Keratinocyte (primary cell): ENCODE measurements around the gene LACTB. TPM values are rescaled to one million over a fixed set of nuclear protein-coding genes. Genes with fewer than 3 reads are reported as not detected.

Experiments used
- DNase-seq: peaks from one replicate; pipeline ENCODE4 v3.0.0-alpha.2; 2011; ENCODE audit warnings: low read depth, missing footprints, low spot score
- FAIRE-seq: peaks from 2 replicates; lab custom pipeline; 2011; peaks lifted over from hg19 to GRCh38; lab: Jason Lieb, UNC
- H2AFZ ChIP-seq: 2 replicates; pipeline ENCODE4 v1.6.0; 2012; ENCODE audit warnings: low read length, control low read depth, inconsistent platforms; ENCODE audit not compliant: control insufficient read depth
- H3K27ac ChIP-seq: 2 replicates; pipeline ENCODE4 v1.5.1; 2011; ENCODE audit warnings: low read length; ENCODE audit not compliant: control insufficient read depth, insufficient read depth
- H3K27me3 ChIP-seq: 3 replicates; pipeline ENCODE4 v1.6.0; 2011; ENCODE audit warnings: low read length; ENCODE audit not compliant: control insufficient read depth, insufficient read depth; ENCODE audit errors: extremely low read depth
- H3K36me3 ChIP-seq, 2 experiments: 2 replicates in 1 of 2; 3 replicates in 1 of 2; pipeline ENCODE4 v1.5.1; 2011; ENCODE audit warnings: low read length in 2 of 2, mild to moderate bottlenecking in 1 of 2; ENCODE audit not compliant: control insufficient read depth in 2 of 2, insufficient read depth in 2 of 2; ENCODE audit errors: extremely low read depth in 1 of 2
- H3K4me1 ChIP-seq: 3 replicates; pipeline ENCODE4 v1.5.1; 2011; ENCODE audit warnings: low read length; ENCODE audit not compliant: control insufficient read depth, insufficient read depth; ENCODE audit errors: extremely low read depth
- H3K4me2 ChIP-seq: 3 replicates; pipeline ENCODE4 v1.6.0; 2011; ENCODE audit warnings: low read depth, low read length; ENCODE audit not compliant: control insufficient read depth, insufficient read depth; ENCODE audit errors: extremely low read depth
- H3K4me3 ChIP-seq, 3 experiments: fragments of 200-600 bp in 1 of 3; sonication (generic) in 1 of 3; 2 replicates in 2 of 3; 3 replicates in 1 of 3; pipeline ENCODE4 v1.5.1; 2011 to 2016; ENCODE audit warnings: low read length in 3 of 3, mild to moderate bottlenecking in 3 of 3, control low read depth in 2 of 3, inconsistent platforms in 1 of 3, low read depth in 1 of 3, mixed read lengths in 1 of 3, mixed run types in 1 of 3, moderate library complexity in 1 of 3; ENCODE audit not compliant: control insufficient read depth in 2 of 3, insufficient read depth in 2 of 3; ENCODE audit errors: extremely low read depth in 1 of 3
- H3K79me2 ChIP-seq: 2 replicates; pipeline ENCODE4 v1.6.0; 2012; ENCODE audit warnings: low read length; ENCODE audit not compliant: control insufficient read depth, insufficient read depth
- H3K9ac ChIP-seq: 3 replicates; pipeline ENCODE4 v1.6.0; 2011; ENCODE audit warnings: low read length; ENCODE audit not compliant: control insufficient read depth, insufficient read depth; ENCODE audit errors: extremely low read depth
- H3K9me1 ChIP-seq: 3 replicates; pipeline ENCODE4 v1.6.0; 2011; ENCODE audit warnings: low read length; ENCODE audit not compliant: control insufficient read depth, insufficient read depth; ENCODE audit errors: extremely low read depth
- H3K9me3 ChIP-seq: 2 replicates; pipeline ENCODE4 v1.5.1; 2012; ENCODE audit warnings: low read depth, low read length; ENCODE audit not compliant: control insufficient read depth
- H4K20me1 ChIP-seq: 3 replicates; pipeline ENCODE4 v1.6.0; 2011; ENCODE audit warnings: low read length; ENCODE audit not compliant: control insufficient read depth, insufficient read depth; ENCODE audit errors: extremely low read depth
- CTCF ChIP-seq, 3 experiments: IDR thresholded peaks in 1 of 3; conservative IDR thresholded peaks in 1 of 3; optimal IDR thresholded peaks in 1 of 3; 2 replicates in 2 of 3; 3 replicates in 1 of 3; pipeline versions ENCODE3 to v1.5.1; 2011; ENCODE audit warnings: low read length in 3 of 3, mild to moderate bottlenecking in 3 of 3, moderate library complexity in 2 of 3, control low read depth in 1 of 3, inconsistent platforms in 1 of 3; ENCODE audit not compliant: insufficient read depth in 2 of 3; ENCODE audit errors: extremely low read depth in 1 of 3
- EZH2 ChIP-seq: IDR thresholded peaks from one replicate; pipeline ENCODE4 v1.6.1; 2012; ENCODE audit warnings: inconsistent platforms, mild to moderate bottlenecking, low read length, moderate library complexity
- dilution Hi-C: fragments of 300-500 bp; cut with MboI; formaldehyde crosslinking; loops from one replicate; pipeline ENCODE4 v1.7.0; 2020; ENCODE audit warnings: low sequenced_read_pairs; ENCODE audit not compliant: extremely low pct_ligation_motif_present
- polyA plus RNA-seq, 5 experiments: library from polyadenylated mRNA; depleted of rRNA in 3 of 5; stranded (reverse) in 3 of 5; stranded (forward) in 1 of 5; unstranded in 1 of 5; fragments of >200 nt; gene quantifications; 1 replicate in 1 of 5; 2 replicates in 3 of 5; 3 replicates in 1 of 5; pipeline versions ENCODE4 v1.2.1 to v1.2.3, GENCODE V29; 2011 to 2012; ENCODE audit warnings: missing spikeins in 2 of 5, low read depth in 1 of 5, low replicate concordance in 1 of 5

LACTB gene
- polyA plus RNA-seq, 1 donor (not counting 4 experiments of a cell fraction or from before 2014, with no cell fraction given): 27.4 TPM

GRCh38 chr15:63107895-63108546 is 13.6 kb upstream of the LACTB start:
- DNase-seq: no peak
- no peaks in the 10 kb centered on the region for H4K20me1 ChIP-seq
- no peak overlapping the region for H3K9ac ChIP-seq
- H2AFZ ChIP-seq: no peak overlapping the region
- no peaks in the 10 kb centered on the region for H3K27me3 ChIP-seq
- H3K9me3 ChIP-seq: no peaks in the 10 kb centered on the region
- FAIRE-seq: no peak
- no peaks in the 10 kb centered on the region for H3K36me3 ChIP-seq
- no peak overlapping the region for H3K4me2 ChIP-seq
- TF ChIP-seq EZH2 (no peak), CTCF (optimal IDR thresholded peaks at IDR 0.05 in 1 of 3, IDR thresholded peaks at IDR 0.05 in 1 of 3, conservative IDR thresholded peaks at IDR 0.05 in 1 of 3; ENCODE audit: extremely low read depth in 1 of 3, insufficient read depth in 2 of 3, low read length in 3 of 3) (no peak)
- dilution Hi-C loops: no loop called here
- no peaks in the 10 kb centered on the region for H3K79me2 ChIP-seq
- H3K4me1 ChIP-seq: no peaks in the 10 kb centered on the region
- no peaks in the 10 kb centered on the region for H3K9me1 ChIP-seq
- no peak overlapping the region for H3K4me3 ChIP-seq
- H3K27ac ChIP-seq: no peak overlapping the region

DNA sequence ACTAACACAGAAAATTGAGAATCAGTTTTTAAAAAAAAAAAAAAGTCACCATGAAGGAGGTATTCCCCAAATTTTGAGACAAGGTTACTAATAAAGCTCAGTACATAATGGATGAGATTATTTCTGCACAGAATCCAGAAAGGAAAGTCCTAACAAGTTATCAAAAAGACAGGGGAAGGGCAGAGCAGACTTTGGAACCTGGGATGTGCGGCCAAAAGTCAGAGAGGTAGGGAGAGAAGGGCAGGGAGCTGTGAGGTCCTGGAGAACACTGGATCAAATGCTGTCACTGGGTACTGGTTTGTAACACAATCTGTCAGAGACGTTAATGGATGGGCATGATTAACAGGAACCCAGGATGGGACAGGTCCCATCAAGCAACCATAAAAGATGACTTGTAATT is 12.2 kb upstream of the LACTB start:
- FAIRE-seq: no peak
- dilution Hi-C loops: no loop called here
- H4K20me1 ChIP-seq: no peaks in the 10 kb centered on the region
- H3K4me3 ChIP-seq: no peak overlapping the region
- no peaks in the 10 kb centered on the region for H3K9me1 ChIP-seq
- no peak overlapping the region for H3K4me2 ChIP-seq
- no peak overlapping the region for H3K27ac ChIP-seq
- no peaks in the 10 kb centered on the region for H3K4me1 ChIP-seq
- no peaks in the 10 kb centered on the region for H3K9me3 ChIP-seq
- H3K79me2 ChIP-seq: no peaks in the 10 kb centered on the region
- H3K9ac ChIP-seq: no peak overlapping the region
- H3K36me3 ChIP-seq: no peaks in the 10 kb centered on the region
- H2AFZ ChIP-seq: no peak overlapping the region
- TF ChIP-seq CTCF (optimal IDR thresholded peaks at IDR 0.05 in 1 of 3, IDR thresholded peaks at IDR 0.05 in 1 of 3, conservative IDR thresholded peaks at IDR 0.05 in 1 of 3; ENCODE audit: extremely low read depth in 1 of 3, insufficient read depth in 2 of 3, low read length in 3 of 3): no peak
- no peak for TF ChIP-seq EZH2
- H3K27me3 ChIP-seq: no peaks in the 10 kb centered on the region
- no peak for DNase-seq
